ENCODE measurements around the gene EIF4H.
"Not testable (repeated sequence)": the region's sequence is repeated elsewhere in the genome, so short reads cannot be mapped to it uniquely, and the experiment has no call there.

The EIF4H gene

GRCh38 chr7:74175340-74175739 lies 1.2 kb downstream of the EIF4H start:
- DNase-seq (ENCODE audit: low read depth), result no peak

GRCh38 chr7:74176555-74176954 lies 2.4 kb downstream of the EIF4H start:
- DNase-seq (ENCODE audit: low read depth), result no peak

- no peak for DNase-seq (ENCODE audit: low read depth)
Measured at GRCh38 chr7:74178632-74179031, 4.5 kb downstream of the EIF4H start.

- no peak for DNase-seq (ENCODE audit: low read depth)
Measured at GRCh38 chr7:74179935-74180604, 5.9 kb downstream of the EIF4H start.

GRCh38 chr7:74180866-74181265 lies 6.7 kb downstream of the EIF4H start:
- no peak for DNase-seq (ENCODE audit: low read depth)

GRCh38 chr7:74181821-74182220 lies 7.7 kb downstream of the EIF4H start:
- no peak for DNase-seq (ENCODE audit: low read depth)

- DNase-seq (ENCODE audit: low read depth), result no peak
Measured at GRCh38 chr7:74182453-74183090, 8.4 kb downstream of the EIF4H start.

- no peak for DNase-seq (ENCODE audit: low read depth)
Measured at GRCh38 chr7:74183142-74183541, 9.0 kb downstream of the EIF4H start.

- DNase-seq (ENCODE audit: low read depth), result no peak
Measured at GRCh38 chr7:74183653-74184450, 9.7 kb downstream of the EIF4H start.

- no peak for DNase-seq (ENCODE audit: low read depth)
Measured at GRCh38 chr7:74185016-74185415, 10.9 kb downstream of the EIF4H start.

- no peak for DNase-seq (ENCODE audit: low read depth)
Measured at GRCh38 chr7:74185636-74186035, 11.5 kb downstream of the EIF4H start.

GRCh38 chr7:74187915-74188675 lies 13.9 kb downstream of the EIF4H start:
- DNase-seq (ENCODE audit: low read depth), result peak; percentile 72

GRCh38 chr7:74190259-74190658 lies 16.1 kb downstream of the EIF4H start:
- DNase-seq (ENCODE audit: low read depth), result no peak

GRCh38 chr7:74191231-74191630 lies 17.1 kb downstream of the EIF4H start:
- no peak for DNase-seq (ENCODE audit: low read depth)

GRCh38 chr7:74193054-74193453 lies 18.9 kb downstream of the EIF4H start:
- DNase-seq (ENCODE audit: low read depth), result no peak

GRCh38 chr7:74193913-74194312 lies 19.8 kb downstream of the EIF4H start:
- DNase-seq (ENCODE audit: low read depth), result no peak

- no peak for DNase-seq (ENCODE audit: low read depth)
Measured at GRCh38 chr7:74194686-74195085, 20.5 kb downstream of the EIF4H start.

- DNase-seq (ENCODE audit: low read depth), result not testable (repeated sequence)
Measured at GRCh38 chr7:74195139-74195860, 21.1 kb downstream of the EIF4H start.

- DNase-seq (ENCODE audit: low read depth), result not testable (repeated sequence)
Measured at GRCh38 chr7:74195968-74196654, 22.0 kb downstream of the EIF4H start.

- DNase-seq (ENCODE audit: low read depth), result no peak
Measured at GRCh38 chr7:74197449-74198124, 23.4 kb downstream of the EIF4H start.

Data from HS-5 (cell line).